GM23338 (cell line): ENCODE results near the gene UFM1. TPM values are rescaled to one million over a fixed set of nuclear protein-coding genes. Genes with fewer than 3 reads are reported as not detected.

Source experiments
- ATAC-seq: fragments of 200-7000 bp; cut with Tn5 transposase; 3 replicates; pipeline ENCODE4 v1.9.1; 2020
- DNase-seq: peaks from one replicate; pipeline ENCODE4 v3.0.0-alpha.2; 2015; ENCODE audit warnings: low spot score
- H2AFZ ChIP-seq: fragments of 200-600 bp; sonication (generic); 2 replicates; pipeline ENCODE4 v1.8.0; 2016; ENCODE audit warnings: antibody characterized with exemption, mild to moderate bottlenecking, moderate library complexity
- H3F3A ChIP-seq: fragments of 200-600 bp; sonication (generic); replicated peaks from 2 replicates; pipeline ENCODE4 v1.8.0; 2017; ENCODE audit warnings: antibody characterized with exemption, mixed run types, low read depth
- H3K27ac ChIP-seq: fragments of 200-600 bp; sonication (generic); 2 replicates; pipeline ENCODE4 v1.6.1; 2016; ENCODE audit warnings: low read depth
- H3K27me3 ChIP-seq: fragments of 200-600 bp; sonication (generic); 2 replicates; pipeline ENCODE4 v1.8.0; 2016; ENCODE audit warnings: mild to moderate bottlenecking, mixed run types, moderate library complexity; ENCODE audit not compliant: insufficient read depth
- H3K36me3 ChIP-seq: fragments of 200-600 bp; sonication (generic); 2 replicates; pipeline ENCODE4 v1.8.0; 2016; ENCODE audit warnings: mild to moderate bottlenecking; ENCODE audit not compliant: insufficient read depth
- H3K4me1 ChIP-seq: fragments of 200-600 bp; sonication (generic); 2 replicates; pipeline ENCODE4 v1.8.0; 2016; ENCODE audit warnings: mild to moderate bottlenecking, moderate library complexity; ENCODE audit not compliant: insufficient read depth
- H3K4me2 ChIP-seq: fragments of 200-600 bp; sonication (generic); 2 replicates; pipeline ENCODE4 v1.7.1; 2017; ENCODE audit warnings: mixed run types
- H3K4me3 ChIP-seq: fragments of 200-600 bp; sonication (generic); 2 replicates; pipeline ENCODE4 v1.6.1; 2016; ENCODE audit warnings: mixed run types
- H3K79me2 ChIP-seq: fragments of 200-600 bp; sonication (generic); replicated peaks from 2 replicates; pipeline ENCODE4 v1.8.0; 2017; ENCODE audit warnings: mild to moderate bottlenecking; ENCODE audit not compliant: insufficient read depth
- H3K9me2 ChIP-seq: fragments of 200-600 bp; sonication (generic); 2 replicates; pipeline ENCODE4 v1.8.0; 2017; ENCODE audit not compliant: insufficient read depth
- H4K20me1 ChIP-seq: fragments of 200-600 bp; sonication (generic); replicated peaks from 2 replicates; pipeline ENCODE4 v1.8.0; 2017; ENCODE audit warnings: mild to moderate bottlenecking; ENCODE audit not compliant: insufficient read depth
- H3K27ac Mint-ChIP-seq: 2 replicates; pipeline ENCODE4 v1.8.0; 2020; ENCODE audit warnings: inconsistent platforms, mild to moderate bottlenecking, moderate library complexity, mixed read lengths
- H3K27me3 Mint-ChIP-seq: 3 replicates; pipeline ENCODE4 v1.8.0; 2022; ENCODE audit warnings: low read depth, mild to moderate bottlenecking, moderate library complexity, mixed read lengths, inconsistent platforms; ENCODE audit not compliant: insufficient read depth, poor library complexity
- H3K36me3 Mint-ChIP-seq: 3 replicates; pipeline ENCODE4 v1.8.0; 2021; ENCODE audit warnings: low read depth, mild to moderate bottlenecking, inconsistent platforms, moderate library complexity, mixed read lengths
- H3K4me1 Mint-ChIP-seq: 3 replicates; pipeline ENCODE4 v1.8.0; 2020; ENCODE audit warnings: mild to moderate bottlenecking, inconsistent platforms, mixed read lengths
- H3K4me3 Mint-ChIP-seq: 3 replicates; pipeline ENCODE4 v1.8.0; 2021; ENCODE audit warnings: moderate library complexity, mild to moderate bottlenecking, inconsistent platforms, mixed read lengths
- H3K9me3 Mint-ChIP-seq: 3 replicates; pipeline ENCODE4 v1.8.0; 2020; ENCODE audit warnings: moderate library complexity, mild to moderate bottlenecking, inconsistent platforms, mixed read lengths
- EZH2 ChIP-seq: fragments of 200-600 bp; sonication (generic); IDR thresholded peaks from one replicate; pipeline ENCODE4 v1.8.0; 2017; ENCODE audit warnings: antibody characterized with exemption, mild to moderate bottlenecking, low read depth; ENCODE audit not compliant: unreplicated experiment
- EZH2phosphoT487 ChIP-seq: fragments of 200-600 bp; sonication (generic); IDR thresholded peaks from one replicate; pipeline ENCODE4 v1.8.1; 2018; ENCODE audit warnings: antibody characterized with exemption; ENCODE audit not compliant: unreplicated experiment
- NANOG ChIP-seq: IDR thresholded peaks from 2 replicates; pipeline ENCODE4 v1.6.1; 2016; ENCODE audit warnings: antibody characterized with exemption, borderline replicate concordance
- POLR2AphosphoS5 ChIP-seq: IDR thresholded peaks from 2 replicates; pipeline ENCODE4 v1.6.1; 2016; ENCODE audit warnings: antibody characterized with exemption, low read depth
- ZNF331 ChIP-seq: fragments of 250-450 bp; sonication (Bioruptor Pico); IDR thresholded peaks from 2 replicates; pipeline ENCODE4 v1.5.0; 2020; ENCODE audit warnings: low read depth, mild to moderate bottlenecking, moderate library complexity
- ZNF462 ChIP-seq: fragments of 250-450 bp; sonication (Bioruptor Pico); IDR thresholded peaks from 2 replicates; pipeline ENCODE4 v1.5.0; 2020; ENCODE audit warnings: mild to moderate bottlenecking, moderate library complexity
- polyA plus RNA-seq: library from polyadenylated mRNA; unstranded; fragments of >200 nt; fragmentation: Nextera tagmentation; extraction: Ambion mirVana; gene quantifications from 2 replicates; pipeline ENCODE4 v1.2.1, GENCODE V29; 2016
- total RNA-seq: library from RNA; depleted of rRNA; stranded (reverse); fragments of >200 nt; shearing (Covaris generic); gene quantifications from 2 replicates; pipeline ENCODE4 v1.2.3, GENCODE V29; 2014
- TF ChIP-seq, protein P1 (sequence below): IDR thresholded peaks from one replicate; pipeline ENCODE4 v1.6.1; 2018; ENCODE audit warnings: antibody characterized with exemption; ENCODE audit not compliant: unreplicated experiment
- TF ChIP-seq, protein P2 (sequence below): IDR thresholded peaks from 2 replicates; pipeline ENCODE4 v1.6.1; 2016; ENCODE audit warnings: antibody characterized with exemption
- TF ChIP-seq, protein P3 (sequence below), 2 experiments: fragments of 200-600 bp in 1 of 2; sonication (generic) in 1 of 2; conservative IDR thresholded peaks; 2 replicates each; pipeline versions ENCODE4 v1.5.1 to v1.6.1; 2016 to 2017; ENCODE audit warnings: antibody characterized with exemption in 2 of 2, low read depth in 2 of 2, mild to moderate bottlenecking in 2 of 2, moderate library complexity in 1 of 2

UFM1 gene
- total and polyA plus RNA-seq, 2 experiments from 2014 or later = 57.0 to 77.1 TPM

DNA sequence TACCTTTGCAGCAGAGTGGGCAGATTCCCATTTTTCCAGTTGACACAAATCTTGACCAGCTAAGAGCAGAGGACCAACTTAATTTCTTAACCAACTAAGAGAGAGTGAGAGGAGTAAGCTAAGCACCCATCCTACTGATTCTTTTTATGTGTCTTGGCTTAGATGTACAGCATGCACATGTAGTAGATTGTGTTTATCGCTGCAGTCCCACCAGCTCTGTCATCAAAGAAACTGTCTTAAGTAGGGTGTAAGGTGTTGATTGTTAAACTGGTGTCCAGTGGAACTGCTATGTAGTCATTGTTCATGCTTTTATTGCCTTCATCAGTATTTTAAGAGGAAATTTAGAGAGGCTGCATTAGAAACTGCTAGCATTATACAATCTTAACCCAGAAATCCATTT lies 9.0 kb upstream of the UFM1 start:
- Mint-ChIP-seq H3K9me3 (no peaks in the 10 kb centered on the region), H3K36me3 (no peaks in the 10 kb centered on the region), H3K27me3 (peaks cover 2% of the 10 kb centered on the region), H3K4me1 (peaks cover 24% of the 10 kb centered on the region), H3K4me3 (no peak overlapping the region), H3K27ac (no peak overlapping the region)
- H3K9me2 ChIP-seq = no peaks in the 10 kb centered on the region
- no peaks in the 10 kb centered on the region for H3K79me2 ChIP-seq
- no peaks in the 10 kb centered on the region for H4K20me1 ChIP-seq
- H3K27ac ChIP-seq = no peak overlapping the region
- DNase-seq (no peak), ATAC-seq (no peak)
- peaks cover 16% of the 10 kb centered on the region for H3K4me1 ChIP-seq
- H3K4me2 ChIP-seq = no peak overlapping the region
- no peak overlapping the region for H3K4me3 ChIP-seq
- no peak for TF ChIP-seq EZH2
- TF ChIP-seq POLR2AphosphoS5 = no peak
- TF ChIP-seq, protein P1, sequence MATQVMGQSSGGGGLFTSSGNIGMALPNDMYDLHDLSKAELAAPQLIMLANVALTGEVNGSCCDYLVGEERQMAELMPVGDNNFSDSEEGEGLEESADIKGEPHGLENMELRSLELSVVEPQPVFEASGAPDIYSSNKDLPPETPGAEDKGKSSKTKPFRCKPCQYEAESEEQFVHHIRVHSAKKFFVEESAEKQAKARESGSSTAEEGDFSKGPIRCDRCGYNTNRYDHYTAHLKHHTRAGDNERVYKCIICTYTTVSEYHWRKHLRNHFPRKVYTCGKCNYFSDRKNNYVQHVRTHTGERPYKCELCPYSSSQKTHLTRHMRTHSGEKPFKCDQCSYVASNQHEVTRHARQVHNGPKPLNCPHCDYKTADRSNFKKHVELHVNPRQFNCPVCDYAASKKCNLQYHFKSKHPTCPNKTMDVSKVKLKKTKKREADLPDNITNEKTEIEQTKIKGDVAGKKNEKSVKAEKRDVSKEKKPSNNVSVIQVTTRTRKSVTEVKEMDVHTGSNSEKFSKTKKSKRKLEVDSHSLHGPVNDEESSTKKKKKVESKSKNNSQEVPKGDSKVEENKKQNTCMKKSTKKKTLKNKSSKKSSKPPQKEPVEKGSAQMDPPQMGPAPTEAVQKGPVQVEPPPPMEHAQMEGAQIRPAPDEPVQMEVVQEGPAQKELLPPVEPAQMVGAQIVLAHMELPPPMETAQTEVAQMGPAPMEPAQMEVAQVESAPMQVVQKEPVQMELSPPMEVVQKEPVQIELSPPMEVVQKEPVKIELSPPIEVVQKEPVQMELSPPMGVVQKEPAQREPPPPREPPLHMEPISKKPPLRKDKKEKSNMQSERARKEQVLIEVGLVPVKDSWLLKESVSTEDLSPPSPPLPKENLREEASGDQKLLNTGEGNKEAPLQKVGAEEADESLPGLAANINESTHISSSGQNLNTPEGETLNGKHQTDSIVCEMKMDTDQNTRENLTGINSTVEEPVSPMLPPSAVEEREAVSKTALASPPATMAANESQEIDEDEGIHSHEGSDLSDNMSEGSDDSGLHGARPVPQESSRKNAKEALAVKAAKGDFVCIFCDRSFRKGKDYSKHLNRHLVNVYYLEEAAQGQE = no peak
- TF ChIP-seq EZH2phosphoT487 = no peak
- TF ChIP-seq, protein P2, sequence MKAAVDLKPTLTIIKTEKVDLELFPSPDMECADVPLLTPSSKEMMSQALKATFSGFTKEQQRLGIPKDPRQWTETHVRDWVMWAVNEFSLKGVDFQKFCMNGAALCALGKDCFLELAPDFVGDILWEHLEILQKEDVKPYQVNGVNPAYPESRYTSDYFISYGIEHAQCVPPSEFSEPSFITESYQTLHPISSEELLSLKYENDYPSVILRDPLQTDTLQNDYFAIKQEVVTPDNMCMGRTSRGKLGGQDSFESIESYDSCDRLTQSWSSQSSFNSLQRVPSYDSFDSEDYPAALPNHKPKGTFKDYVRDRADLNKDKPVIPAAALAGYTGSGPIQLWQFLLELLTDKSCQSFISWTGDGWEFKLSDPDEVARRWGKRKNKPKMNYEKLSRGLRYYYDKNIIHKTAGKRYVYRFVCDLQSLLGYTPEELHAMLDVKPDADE = no peak
- no peaks in the 10 kb centered on the region for H3F3A ChIP-seq
- no peaks in the 10 kb centered on the region for H3K27me3 ChIP-seq
- H3K36me3 ChIP-seq = no peaks in the 10 kb centered on the region
- H2AFZ ChIP-seq = peak overlapping the region; percentile 12; the same call in 1 of the 2 replicates

GRCh38 chr13:38341149-38341692 lies 8.4 kb upstream of the UFM1 start:
- Mint-ChIP-seq H3K4me1 (peaks cover 26% of the 10 kb centered on the region), H3K27me3 (peaks cover 2% of the 10 kb centered on the region), H3K27ac (peak overlapping the region; percentile 28; the same call in 1 of the 2 replicates), H3K9me3 (no peaks in the 10 kb centered on the region), H3K36me3 (no peaks in the 10 kb centered on the region), H3K4me3 (no peak overlapping the region)
- Histone ChIP-seq H2AFZ (no peak overlapping the region; the same call in 1 of the 2 replicates), H3K79me2 (no peaks in the 10 kb centered on the region), H3K27ac (no peak overlapping the region), H3F3A (no peaks in the 10 kb centered on the region), H3K4me3 (no peak overlapping the region), H3K4me2 (no peak overlapping the region), H3K36me3 (no peaks in the 10 kb centered on the region), H3K9me2 (no peaks in the 10 kb centered on the region), H3K27me3 (no peaks in the 10 kb centered on the region), H4K20me1 (no peaks in the 10 kb centered on the region), H3K4me1 (peaks cover 16% of the 10 kb centered on the region)
- DNase-seq (no peak), ATAC-seq (peak; percentile 57)
- TF ChIP-seq, protein P3, sequence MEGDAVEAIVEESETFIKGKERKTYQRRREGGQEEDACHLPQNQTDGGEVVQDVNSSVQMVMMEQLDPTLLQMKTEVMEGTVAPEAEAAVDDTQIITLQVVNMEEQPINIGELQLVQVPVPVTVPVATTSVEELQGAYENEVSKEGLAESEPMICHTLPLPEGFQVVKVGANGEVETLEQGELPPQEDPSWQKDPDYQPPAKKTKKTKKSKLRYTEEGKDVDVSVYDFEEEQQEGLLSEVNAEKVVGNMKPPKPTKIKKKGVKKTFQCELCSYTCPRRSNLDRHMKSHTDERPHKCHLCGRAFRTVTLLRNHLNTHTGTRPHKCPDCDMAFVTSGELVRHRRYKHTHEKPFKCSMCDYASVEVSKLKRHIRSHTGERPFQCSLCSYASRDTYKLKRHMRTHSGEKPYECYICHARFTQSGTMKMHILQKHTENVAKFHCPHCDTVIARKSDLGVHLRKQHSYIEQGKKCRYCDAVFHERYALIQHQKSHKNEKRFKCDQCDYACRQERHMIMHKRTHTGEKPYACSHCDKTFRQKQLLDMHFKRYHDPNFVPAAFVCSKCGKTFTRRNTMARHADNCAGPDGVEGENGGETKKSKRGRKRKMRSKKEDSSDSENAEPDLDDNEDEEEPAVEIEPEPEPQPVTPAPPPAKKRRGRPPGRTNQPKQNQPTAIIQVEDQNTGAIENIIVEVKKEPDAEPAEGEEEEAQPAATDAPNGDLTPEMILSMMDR (conservative IDR thresholded peaks at IDR 0.05; ENCODE audit: low read depth in 2 of 2) = no peak
- TF ChIP-seq EZH2 (no peak), NANOG (no peak), ZNF462 (CRISPR knock-in tag) (no peak), ZNF331 (CRISPR knock-in tag) (no peak)
